Endothelial cell of umbilical vein (primary cell): Measurements from ENCODE around the gene SNAPC4.

Experiments used
- EZH2 ChIP-seq: IDR thresholded peaks from 2 replicates; pipeline ENCODE4 v1.6.1; 2012; ENCODE audit warnings: borderline replicate concordance, low read depth, mild to moderate bottlenecking, moderate library complexity, low read length, inconsistent platforms; ENCODE audit not compliant: severe bottlenecking
- FOS ChIP-seq: IDR thresholded peaks from 2 replicates; pipeline ENCODE4 v1.6.1; 2011; ENCODE audit warnings: mild to moderate bottlenecking, low read length, moderate library complexity, borderline replicate concordance; ENCODE audit not compliant: insufficient read depth
- GATA2 ChIP-seq: IDR thresholded peaks from 2 replicates; pipeline ENCODE4 v1.7.0; 2011; ENCODE audit warnings: low read depth, mild to moderate bottlenecking, moderate library complexity, mixed read lengths, low read length; ENCODE audit not compliant: insufficient read length, insufficient read depth
- JUN ChIP-seq: IDR thresholded peaks from 2 replicates; pipeline ENCODE4 v1.6.1; 2011; ENCODE audit warnings: borderline replicate concordance, low read depth; ENCODE audit not compliant: insufficient read length, insufficient read depth
- MYC ChIP-seq: IDR thresholded peaks from one replicate; pipeline ENCODE4 v1.6.1; 2011; ENCODE audit warnings: mild to moderate bottlenecking, low read depth, low read length
- POLR2A ChIP-seq: IDR thresholded peaks from 2 replicates; pipeline ENCODE4 v1.6.1; 2012; ENCODE audit warnings: low read depth, mild to moderate bottlenecking, control low read depth, low read length
- POLR2AphosphoS5 ChIP-seq: IDR thresholded peaks from 2 replicates; pipeline ENCODE4 v1.6.1; 2012; ENCODE audit warnings: low read depth, mild to moderate bottlenecking, control low read depth, low read length, moderate library complexity; ENCODE audit not compliant: insufficient read depth
- TF ChIP-seq, protein P1 (sequence below), 2 donors: IDR thresholded peaks; 1 replicate in 1 of 2; 2 replicates in 1 of 2; pipeline ENCODE4 v1.5.1; 2011; ENCODE audit warnings: low read length in 2 of 2, mild to moderate bottlenecking in 2 of 2, moderate library complexity in 2 of 2, control low read depth in 1 of 2, inconsistent platforms in 1 of 2, low read depth in 1 of 2; ENCODE audit not compliant: insufficient read depth in 1 of 2; ENCODE audit errors: extremely low read depth in 1 of 2
- TF ChIP-seq, protein P2 (sequence below): IDR thresholded peaks from 2 replicates; pipeline ENCODE4 v1.6.1; 2011; ENCODE audit not compliant: insufficient read depth, insufficient read length

DNA sequence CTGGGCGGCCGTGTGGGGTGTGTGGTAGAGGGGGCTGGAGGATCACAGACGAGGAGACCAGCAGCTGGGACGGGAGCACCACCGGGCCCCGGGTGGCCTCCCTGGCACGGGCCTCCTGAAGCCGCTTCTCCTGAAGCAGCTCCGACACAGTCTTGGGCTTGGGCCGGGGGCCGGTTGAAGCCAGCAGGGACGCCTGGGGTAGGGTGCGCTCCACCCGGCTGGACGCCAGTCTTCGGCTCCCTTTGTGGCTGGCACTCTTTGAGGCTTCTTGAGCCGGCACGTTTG is 21.0 kb downstream of the SNAPC4 start:
- TF ChIP-seq, protein P1, sequence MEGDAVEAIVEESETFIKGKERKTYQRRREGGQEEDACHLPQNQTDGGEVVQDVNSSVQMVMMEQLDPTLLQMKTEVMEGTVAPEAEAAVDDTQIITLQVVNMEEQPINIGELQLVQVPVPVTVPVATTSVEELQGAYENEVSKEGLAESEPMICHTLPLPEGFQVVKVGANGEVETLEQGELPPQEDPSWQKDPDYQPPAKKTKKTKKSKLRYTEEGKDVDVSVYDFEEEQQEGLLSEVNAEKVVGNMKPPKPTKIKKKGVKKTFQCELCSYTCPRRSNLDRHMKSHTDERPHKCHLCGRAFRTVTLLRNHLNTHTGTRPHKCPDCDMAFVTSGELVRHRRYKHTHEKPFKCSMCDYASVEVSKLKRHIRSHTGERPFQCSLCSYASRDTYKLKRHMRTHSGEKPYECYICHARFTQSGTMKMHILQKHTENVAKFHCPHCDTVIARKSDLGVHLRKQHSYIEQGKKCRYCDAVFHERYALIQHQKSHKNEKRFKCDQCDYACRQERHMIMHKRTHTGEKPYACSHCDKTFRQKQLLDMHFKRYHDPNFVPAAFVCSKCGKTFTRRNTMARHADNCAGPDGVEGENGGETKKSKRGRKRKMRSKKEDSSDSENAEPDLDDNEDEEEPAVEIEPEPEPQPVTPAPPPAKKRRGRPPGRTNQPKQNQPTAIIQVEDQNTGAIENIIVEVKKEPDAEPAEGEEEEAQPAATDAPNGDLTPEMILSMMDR (IDR thresholded peaks at IDR 0.05; ENCODE audit: extremely low read depth in 1 of 2, insufficient read depth in 1 of 2, low read depth in 1 of 2, low read length in 2 of 2): no peak
- no peak for TF ChIP-seq POLR2AphosphoS5
- no peak for TF ChIP-seq JUN
- no peak for TF ChIP-seq FOS
- TF ChIP-seq, protein P2, sequence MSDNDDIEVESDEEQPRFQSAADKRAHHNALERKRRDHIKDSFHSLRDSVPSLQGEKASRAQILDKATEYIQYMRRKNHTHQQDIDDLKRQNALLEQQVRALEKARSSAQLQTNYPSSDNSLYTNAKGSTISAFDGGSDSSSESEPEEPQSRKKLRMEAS: no peak
- TF ChIP-seq EZH2: no peak
- no peak for TF ChIP-seq POLR2A
- no peak for TF ChIP-seq MYC
- TF ChIP-seq GATA2: no peak
